ENCODE data around the gene SLMAP. TPM values are rescaled to one million over a fixed set of nuclear protein-coding genes. Genes with fewer than 3 reads are reported as not detected.

Gene SLMAP
- total and polyA plus RNA-seq, 2 donors (not counting 1 experiment from before 2014, with no cell fraction given), result 9.7 to 67.2 TPM

DNA sequence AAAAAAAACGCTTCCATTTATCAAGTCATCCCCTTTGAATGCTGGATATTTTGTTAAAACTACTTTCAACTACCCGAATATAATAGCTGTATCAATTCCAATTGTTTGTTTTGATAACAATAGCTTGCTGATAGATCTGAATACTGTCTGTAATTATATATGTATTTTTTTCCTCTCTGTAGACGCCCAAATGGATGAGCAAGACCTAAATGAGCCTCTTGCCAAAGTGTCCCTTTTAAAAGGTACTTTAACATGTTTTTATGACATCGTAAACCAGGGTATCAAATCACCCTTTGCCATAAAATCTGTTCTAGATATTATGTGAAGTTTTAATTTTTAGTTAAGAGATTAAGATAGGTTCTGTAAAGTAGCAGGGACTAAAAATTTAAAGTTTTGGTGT lies 140.6 kb downstream of the SLMAP start:
- H3K4me1 Mint-ChIP-seq, result no peaks in the 10 kb centered on the region
- CTCF ChIA-PET, result interaction anchor here (0.7 kb wide), 1 partner anchor 26 kb away, joined by 3 read pairs; no protein-coding TSS in a partner anchor
- H3K27me3 Mint-ChIP-seq, result no peaks in the 10 kb centered on the region
- peaks cover 0 to 16% of the 10 kb centered on the region in 2 experiments for H3K36me3 ChIP-seq (replicated peaks in 1 of 2; ENCODE audit: control extremely low read depth in 1 of 2, control insufficient read depth in 1 of 2, extremely low read depth in 1 of 2, insufficient read depth in 2 of 2, low read length in 1 of 2)
- H3K9ac ChIP-seq (ENCODE audit: low read length), result no peak overlapping the region
- H3K79me2 ChIP-seq (ENCODE audit: control insufficient read depth, insufficient read depth, low read length), result no peaks in the 10 kb centered on the region
- H3K4me2 ChIP-seq (replicated peaks; ENCODE audit: low read depth, low read length, poor library complexity, severe bottlenecking), result no peak overlapping the region
- H3K4me3 ChIP-seq (ENCODE audit: control extremely low read depth in 1 of 5, extremely low read depth in 1 of 5, insufficient read depth in 1 of 5, low read depth in 2 of 5, low read length in 4 of 5), result no peak overlapping the region
- TF ChIP-seq CTCF (IDR thresholded peaks at IDR 0.05) (no peak), EZH2 (IDR thresholded peaks at IDR 0.05; ENCODE audit: borderline replicate concordance, insufficient read depth, low read depth, low read length, poor library complexity, severe bottlenecking) (no peak)
- intact Hi-C loops (cut with micrococcal nuclease), result no loop called here
- no peak overlapping the region for H3K4me3 Mint-ChIP-seq
- H3K9me3 ChIP-seq (ENCODE audit: control extremely low read depth in 1 of 3, control insufficient read depth in 2 of 3, insufficient read depth in 1 of 3, low read length in 2 of 3), result no peaks in the 10 kb centered on the region
- H3K4me1 ChIP-seq (ENCODE audit: control insufficient read depth in 2 of 2, insufficient read depth in 2 of 2, low read length in 2 of 2), result no peaks in the 10 kb centered on the region
- no peaks in the 10 kb centered on the region for H3K27me3 ChIP-seq (replicated peaks in 1 of 4; ENCODE audit: control extremely low read depth in 1 of 4, control insufficient read depth in 3 of 4, insufficient read depth in 4 of 4, low read length in 3 of 4)
- H3K9me3 Mint-ChIP-seq (ENCODE audit: insufficient read depth), result no peaks in the 10 kb centered on the region
- H2AFZ ChIP-seq (ENCODE audit: insufficient read depth, low read depth, low read length, poor library complexity, severe bottlenecking), result no peak overlapping the region
- ATAC-seq (ENCODE audit: low read depth), result no peak
- POLR2A ChIA-PET, result no interaction called here
- no peaks in the 10 kb centered on the region for H4K20me1 ChIP-seq (ENCODE audit: control insufficient read depth, insufficient read depth, low read length, poor library complexity, severe bottlenecking)
- no peak overlapping the region for H3K27ac Mint-ChIP-seq
- WGBS (ENCODE audit: insufficient coverage), result no CpG with 5 or more reads among the region's 4 CpGs
- H3K27ac ChIP-seq (ENCODE audit: low read length in 2 of 2), result no peak overlapping the region
- DNase-seq, result no peak

DNA sequence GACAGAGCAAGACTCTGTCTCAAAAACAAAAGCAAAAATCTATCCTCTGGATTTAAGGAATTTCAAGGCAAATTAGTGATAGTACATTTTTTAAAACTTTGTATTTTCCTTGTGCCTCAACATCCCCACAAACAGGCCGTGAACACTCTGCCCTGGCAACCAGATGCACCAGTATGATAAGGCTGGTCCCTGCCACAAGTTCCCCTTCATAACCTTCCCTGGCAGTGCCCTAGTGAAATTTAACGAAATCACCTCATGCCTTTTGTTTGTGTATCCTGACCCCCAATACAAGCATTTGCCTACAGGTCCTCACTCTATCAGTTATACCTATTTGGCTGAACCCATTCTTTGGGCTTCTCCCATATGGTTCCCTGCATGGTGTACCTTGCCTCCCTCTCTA lies 144.7 kb downstream of the SLMAP start:
- Histone ChIP-seq H3K9me3 (ENCODE audit: control extremely low read depth in 1 of 3, control insufficient read depth in 2 of 3, insufficient read depth in 1 of 3, low read length in 2 of 3) (no peaks in the 10 kb centered on the region), H3K27me3 (replicated peaks in 1 of 4; ENCODE audit: control extremely low read depth in 1 of 4, control insufficient read depth in 3 of 4, insufficient read depth in 4 of 4, low read length in 3 of 4) (no peaks in the 10 kb centered on the region), H3K79me2 (ENCODE audit: control insufficient read depth, insufficient read depth, low read length) (no peaks in the 10 kb centered on the region), H3K4me3 (ENCODE audit: control extremely low read depth in 1 of 5, extremely low read depth in 1 of 5, insufficient read depth in 1 of 5, low read depth in 2 of 5, low read length in 4 of 5) (no peak overlapping the region), H3K36me3 (replicated peaks in 1 of 2; ENCODE audit: control extremely low read depth in 1 of 2, control insufficient read depth in 1 of 2, extremely low read depth in 1 of 2, insufficient read depth in 2 of 2, low read length in 1 of 2) (peaks cover 1 to 13% of the 10 kb centered on the region in 2 experiments), H3K9ac (ENCODE audit: low read length) (no peak overlapping the region), H2AFZ (ENCODE audit: insufficient read depth, low read depth, low read length, poor library complexity, severe bottlenecking) (no peak overlapping the region), H4K20me1 (ENCODE audit: control insufficient read depth, insufficient read depth, low read length, poor library complexity, severe bottlenecking) (no peaks in the 10 kb centered on the region), H3K27ac (ENCODE audit: low read length in 2 of 2) (no peak overlapping the region), H3K4me1 (ENCODE audit: control insufficient read depth in 2 of 2, insufficient read depth in 2 of 2, low read length in 2 of 2) (no peaks in the 10 kb centered on the region), H3K4me2 (replicated peaks; ENCODE audit: low read depth, low read length, poor library complexity, severe bottlenecking) (no peak overlapping the region)
- TF ChIP-seq EZH2 (IDR thresholded peaks at IDR 0.05; ENCODE audit: borderline replicate concordance, insufficient read depth, low read depth, low read length, poor library complexity, severe bottlenecking), result no peak
- no peak for TF ChIP-seq CTCF (IDR thresholded peaks at IDR 0.05)
- intact Hi-C loops (cut with micrococcal nuclease), result no loop called here
- Mint-ChIP-seq H3K4me1 (no peaks in the 10 kb centered on the region), H3K4me3 (no peak overlapping the region), H3K27me3 (no peaks in the 10 kb centered on the region), H3K9me3 (ENCODE audit: insufficient read depth) (no peaks in the 10 kb centered on the region), H3K27ac (no peak overlapping the region)
- DNase-seq, result no peak
- WGBS (ENCODE audit: insufficient coverage), result 77% methylated on average over 2 of the region's 2 CpGs
- CTCF ChIA-PET, result no interaction called here
- POLR2A ChIA-PET, result no interaction called here
- ATAC-seq (ENCODE audit: low read depth), result no peak

All from B cell (primary cell).